ENCODE results near the gene TAMALIN. TPM values are rescaled to one million over a fixed set of nuclear protein-coding genes. Genes with fewer than 3 reads are reported as not detected.

Gene TAMALIN
- total RNA-seq, 4 donors from 2014 or later = 11.8 to 18.0 (median 16.1) TPM

- ATAC-seq = no peak
- Histone ChIP-seq H3K4me1 (peaks cover 0 to 83% (median 15%) of the 10 kb centered on the region in 3 donors), H3K27ac (peak overlapping the region; percentile 5 to 89 (median 88)), H3K36me3 (peaks cover 0 to 25% of the 10 kb centered on the region in 2 donors), H3K9me3 (no peaks in the 10 kb centered on the region), H3K27me3 (peaks cover 31% of the 10 kb centered on the region), H3K4me3 (peak overlapping the region; percentile 35 to 85)
- 57% methylated on average over 1 of the region's 5 CpGs; no CpG with 5 or more reads in 1 of the 2 donors for WGBS, 2 donors (ENCODE audit: low coverage in 1 of 2)
- TF ChIP-seq CTCF (IDR thresholded peaks at IDR 0.05) (no peak), POLR2AphosphoS5 (IDR thresholded peaks at IDR 0.05) (no peak), EP300 (IDR thresholded peaks at IDR 0.05) (no peak), POLR2A (IDR thresholded peaks at IDR 0.05) (no peak)
These were observed 1.3 kb downstream of the TAMALIN start for GRCh38 chr12:52007982-52008510.

GRCh38 chr12:52009081-52009751 lies 2.5 kb downstream of the TAMALIN start:
- peak overlapping the region in 1 of 2 donors; percentile 85 for H3K4me3 ChIP-seq
- H3K4me1 ChIP-seq = peaks cover 0 to 78% (median 15%) of the 10 kb centered on the region in 3 donors
- H3K27me3 ChIP-seq = peaks cover 31% of the 10 kb centered on the region
- peaks cover 0 to 35% of the 10 kb centered on the region in 2 donors for H3K36me3 ChIP-seq
- no peaks in the 10 kb centered on the region for H3K9me3 ChIP-seq
- TF ChIP-seq POLR2AphosphoS5 (IDR thresholded peaks at IDR 0.05) (no peak), CTCF (IDR thresholded peaks at IDR 0.05) (no peak), EP300 (IDR thresholded peaks at IDR 0.05) (no peak), POLR2A (IDR thresholded peaks at IDR 0.05) (no peak)
- ATAC-seq = no peak
- 80% methylated on average over 2 of the region's 10 CpGs; no CpG with 5 or more reads in 1 of the 2 donors for WGBS, 2 donors (ENCODE audit: low coverage in 1 of 2)
- peak overlapping the region; percentile 20 to 89 (median 88) for H3K27ac ChIP-seq

- H3K4me3 ChIP-seq = peak overlapping the region in 1 of 2 donors; percentile 85
- whole genome bisulfite sequencing, 2 donors (ENCODE audit: low coverage in 1 of 2) = no CpG with 5 or more reads among the region's 11 CpGs
- TF ChIP-seq EP300 (IDR thresholded peaks at IDR 0.05) (no peak), POLR2A (IDR thresholded peaks at IDR 0.05) (peak in 1 of 2 donors; percentile 18), CTCF (IDR thresholded peaks at IDR 0.05) (no peak), POLR2AphosphoS5 (IDR thresholded peaks at IDR 0.05) (peak; percentile 62)
- H3K36me3 ChIP-seq = peaks cover 0 to 42% of the 10 kb centered on the region in 2 donors
- no peaks in the 10 kb centered on the region for H3K9me3 ChIP-seq
- H3K27ac ChIP-seq = peak overlapping the region; percentile 16 to 89 (median 88)
- H3K4me1 ChIP-seq = peaks cover 0 to 73% (median 15%) of the 10 kb centered on the region in 3 donors
- ATAC-seq = peak; percentile 74
- H3K27me3 ChIP-seq = peaks cover 24% of the 10 kb centered on the region
These were observed 3.4 kb downstream of the TAMALIN start for GRCh38 chr12:52010152-52010622.

- Histone ChIP-seq H3K36me3 (peaks cover 0 to 48% of the 10 kb centered on the region in 2 donors), H3K27ac (peak overlapping the region in 3 of 4 donors; percentile 87 to 89 (median 89)), H3K27me3 (peaks cover 18% of the 10 kb centered on the region), H3K4me1 (peaks cover 0 to 69% (median 15%) of the 10 kb centered on the region in 3 donors), H3K4me3 (peak overlapping the region in 1 of 2 donors; percentile 85), H3K9me3 (no peaks in the 10 kb centered on the region)
- peak; percentile 10 for ATAC-seq
- 21 to 53% methylated on average over 3 to 5 of the region's 8 CpGs for WGBS, 2 donors (ENCODE audit: low coverage in 1 of 2)
- no peak for TF ChIP-seq POLR2A (IDR thresholded peaks at IDR 0.05)
- no peak for TF ChIP-seq POLR2AphosphoS5 (IDR thresholded peaks at IDR 0.05)
- no peak for TF ChIP-seq EP300 (IDR thresholded peaks at IDR 0.05)
- no peak for TF ChIP-seq CTCF (IDR thresholded peaks at IDR 0.05)
These were observed 4.2 kb downstream of the TAMALIN start for GRCh38 chr12:52010692-52011601.

Measured in gastroesophageal sphincter (tissue), 4 donors.